ENCODE measurements around the gene MCF2L2. TPM values are rescaled to one million over a fixed set of nuclear protein-coding genes. Genes with fewer than 3 reads are reported as not detected.
A peak's percentile ranks its signal among the peaks of the same experiment; 100 is the strongest.
"Not testable (repeated sequence)": the region's sequence is repeated elsewhere in the genome, so short reads cannot be mapped to it uniquely, and the experiment has no call there.

Gene MCF2L2
- total RNA-seq, 1 donor, result 5.1 TPM

GRCh38 chr3:183185696-183186095 lies 242.7 kb downstream of the MCF2L2 start:
- peak in 2 of 3 donors; percentile 37 to 48 for DNase-seq (ENCODE audit: low read depth in 2 of 3, low spot score in 2 of 3)

- DNase-seq (ENCODE audit: low read depth in 2 of 3, low spot score in 2 of 3), result no peak
These were observed 245.4 kb downstream of the MCF2L2 start for GRCh38 chr3:183182732-183183610.

GRCh38 chr3:183182073-183182472 lies 246.3 kb downstream of the MCF2L2 start:
- no peak for DNase-seq (ENCODE audit: low read depth in 2 of 3, low spot score in 2 of 3)

- no peak for DNase-seq (ENCODE audit: low read depth in 2 of 3, low spot score in 2 of 3)
These were observed 246.8 kb downstream of the MCF2L2 start for GRCh38 chr3:183181606-183182005.

- DNase-seq (ENCODE audit: low read depth in 2 of 3, low spot score in 2 of 3), result no peak
These were observed 247.6 kb downstream of the MCF2L2 start for GRCh38 chr3:183180784-183181295.

DNA sequence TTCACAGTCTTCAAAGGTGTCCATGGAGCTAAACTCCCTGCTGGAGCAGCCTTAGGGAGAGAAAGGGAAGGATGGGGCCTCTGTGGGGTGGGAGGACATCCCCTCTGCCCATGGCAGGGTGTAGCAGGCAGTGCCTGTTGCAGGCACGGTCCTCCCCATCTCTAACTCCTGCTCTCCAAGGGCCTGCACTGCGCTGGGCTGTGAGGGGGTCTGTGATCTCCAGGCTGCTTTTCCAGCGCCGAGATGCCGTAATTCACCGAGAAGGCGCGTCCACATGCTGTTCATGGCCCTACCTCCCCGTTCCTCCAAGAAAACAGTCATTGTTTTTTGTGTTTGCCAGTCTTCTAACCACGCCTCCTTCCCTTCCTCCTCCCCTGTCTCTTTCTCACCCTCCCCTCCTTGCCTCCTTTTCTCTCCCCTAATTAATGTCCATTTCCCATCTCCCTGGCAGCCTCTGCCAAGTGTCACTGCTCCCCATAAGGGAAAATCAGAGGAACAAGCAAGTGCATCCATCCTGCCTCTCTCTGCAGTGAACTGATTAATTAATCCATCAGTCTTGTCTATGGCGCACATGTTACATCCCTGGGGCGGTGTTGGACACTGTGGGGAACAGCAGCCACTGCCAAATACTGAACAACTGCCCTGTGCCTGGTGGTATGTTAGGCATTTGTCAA lies 248.2 kb downstream of the MCF2L2 start:
- no peak for DNase-seq (ENCODE audit: low read depth in 2 of 3, low spot score in 2 of 3)

DNA sequence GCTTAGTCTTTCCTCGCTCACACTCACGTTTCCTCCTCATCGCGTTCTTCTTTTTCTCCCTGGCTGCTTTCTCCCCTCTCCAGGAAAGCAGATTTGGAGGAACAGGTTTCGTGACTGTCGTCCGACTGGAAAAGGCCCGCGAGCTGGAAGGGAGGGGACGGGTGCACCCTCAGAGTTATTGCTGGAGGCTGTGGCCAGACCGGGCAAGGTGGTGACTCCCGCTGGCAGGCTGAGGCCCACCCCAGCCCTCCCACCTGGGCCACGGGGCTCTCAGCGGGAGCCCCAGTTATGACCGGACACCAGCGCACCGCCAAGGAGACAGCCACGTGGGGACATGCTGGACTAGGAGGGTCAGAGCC lies 248.9 kb downstream of the MCF2L2 start:
- not testable (repeated sequence) for DNase-seq (ENCODE audit: low read depth in 2 of 3, low spot score in 2 of 3)

DNA sequence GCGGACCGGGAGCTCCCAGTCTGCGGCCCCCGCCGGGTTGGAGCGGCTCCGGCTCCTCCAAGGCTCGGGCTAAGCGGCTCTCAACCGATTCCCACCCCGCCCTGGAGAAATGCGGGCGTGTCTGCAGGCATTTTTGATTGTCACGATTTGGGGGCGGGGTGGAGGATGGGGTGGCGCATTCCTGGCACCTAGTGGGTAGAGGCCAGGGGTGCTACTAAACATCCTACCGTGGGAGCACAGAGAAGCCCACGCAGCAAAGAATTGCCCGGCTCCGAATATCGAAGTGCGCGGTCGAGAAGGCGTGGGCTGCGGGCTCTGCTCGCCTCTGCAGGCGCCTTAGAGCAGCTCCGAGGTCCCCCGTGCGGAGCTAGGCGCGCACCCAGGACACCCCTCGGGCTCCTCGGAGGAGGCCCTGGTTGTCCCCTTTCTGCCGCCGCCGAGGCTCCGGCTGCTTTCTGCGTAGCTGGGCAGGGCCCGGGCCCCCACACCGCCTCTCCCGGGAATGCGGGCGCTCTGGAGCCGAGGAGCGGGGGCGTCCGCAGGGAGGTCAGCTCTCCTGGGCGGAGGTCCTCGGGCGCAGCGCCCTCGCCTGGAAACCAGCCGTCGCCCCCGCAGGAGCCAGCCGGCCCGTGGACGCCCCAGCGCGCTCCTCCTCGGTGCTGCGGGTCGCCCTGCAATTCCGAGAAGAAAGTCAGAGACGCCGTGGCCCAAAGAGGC lies 249.4 kb downstream of the MCF2L2 start:
- peak in 2 of 3 donors; percentile 59 to 68 for DNase-seq (ENCODE audit: low read depth in 2 of 3, low spot score in 2 of 3)

DNA sequence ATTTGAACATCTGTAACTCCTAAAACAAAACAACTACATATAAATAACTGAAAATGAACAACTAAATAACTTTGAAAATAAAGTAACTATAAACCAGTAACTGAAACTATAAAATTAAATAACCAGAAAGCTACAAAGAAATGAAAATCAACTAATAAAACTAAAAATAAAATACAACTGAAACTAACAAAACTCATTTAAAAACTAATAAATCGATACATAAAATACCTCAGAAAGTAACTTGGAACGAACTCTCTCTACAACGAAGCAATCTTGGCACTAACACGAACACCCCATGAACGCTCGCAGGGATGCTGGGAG lies 249.9 kb downstream of the MCF2L2 start:
- DNase-seq (ENCODE audit: low read depth in 2 of 3, low spot score in 2 of 3), result no peak

- DNase-seq (ENCODE audit: low read depth in 2 of 3, low spot score in 2 of 3), result no peak
These were observed 256.3 kb downstream of the MCF2L2 start for GRCh38 chr3:183172051-183172639.

DNA sequence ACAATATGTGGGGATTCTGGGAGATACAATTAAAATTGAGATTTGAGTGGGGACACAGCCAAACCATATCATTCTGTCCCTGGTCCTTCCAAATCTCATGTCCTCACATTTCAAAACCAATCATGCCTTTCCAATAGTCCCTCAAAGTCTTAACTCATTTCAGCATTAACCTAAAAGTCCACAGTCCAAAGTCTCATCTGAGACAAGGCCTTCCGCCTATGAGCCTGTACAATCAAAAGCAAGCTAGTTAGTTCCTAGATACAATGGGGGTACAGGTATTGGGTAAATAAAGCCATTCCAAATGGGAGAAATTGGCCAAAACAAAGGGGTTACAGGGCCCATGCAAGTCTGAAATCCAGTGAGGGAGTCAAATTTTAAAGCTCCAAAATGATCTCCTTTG lies 260.4 kb downstream of the MCF2L2 start:
- DNase-seq (ENCODE audit: low read depth in 2 of 3, low spot score in 2 of 3), result not testable (repeated sequence)

DNA sequence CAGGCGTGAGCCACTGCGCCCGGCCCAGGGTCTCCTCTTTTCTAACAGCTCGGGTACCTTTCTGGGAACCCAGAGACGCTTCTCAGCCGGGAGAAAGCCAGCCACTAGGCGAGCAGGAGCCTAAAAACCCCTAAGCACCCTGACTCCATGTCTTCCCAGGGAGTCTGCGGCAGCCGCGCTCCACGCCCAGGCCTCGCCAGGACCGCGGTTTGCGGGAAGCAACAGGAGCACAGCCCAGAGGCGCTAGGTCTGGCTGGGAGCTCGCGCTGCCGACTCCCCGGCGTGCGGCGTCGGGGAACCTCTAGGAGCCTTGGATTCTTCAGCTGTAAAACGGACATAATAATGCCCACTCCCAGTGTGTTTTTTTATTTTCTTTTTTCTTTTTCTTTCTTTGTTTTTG lies 264.9 kb downstream of the MCF2L2 start:
- DNase-seq (ENCODE audit: low read depth in 2 of 3, low spot score in 2 of 3), result no peak

- DNase-seq (ENCODE audit: low read depth in 2 of 3, low spot score in 2 of 3), result peak in 2 of 3 donors; percentile 27 to 63
These were observed 266.7 kb downstream of the MCF2L2 start for GRCh38 chr3:183161552-183162336.

DNA sequence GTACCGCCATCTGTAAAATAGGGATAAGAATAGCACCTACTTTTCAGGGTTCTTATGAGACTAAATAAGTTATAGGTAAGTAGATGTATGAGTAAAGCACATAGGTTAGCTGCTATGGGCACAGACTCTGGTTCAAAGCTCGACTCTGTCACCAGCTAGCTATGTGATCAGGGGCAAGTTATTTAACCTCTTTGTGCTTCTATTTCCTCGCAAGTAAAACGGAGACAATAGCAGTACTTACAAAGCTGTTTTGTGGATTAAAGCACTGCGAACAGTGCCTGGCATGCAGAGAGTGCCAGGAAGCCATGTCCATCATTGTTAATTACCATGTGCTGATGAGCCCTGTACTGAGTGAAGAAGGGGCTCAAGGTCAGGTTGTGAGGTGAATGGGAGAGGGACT lies 267.8 kb downstream of the MCF2L2 start:
- DNase-seq (ENCODE audit: low read depth in 2 of 3, low spot score in 2 of 3), result no peak

DNA sequence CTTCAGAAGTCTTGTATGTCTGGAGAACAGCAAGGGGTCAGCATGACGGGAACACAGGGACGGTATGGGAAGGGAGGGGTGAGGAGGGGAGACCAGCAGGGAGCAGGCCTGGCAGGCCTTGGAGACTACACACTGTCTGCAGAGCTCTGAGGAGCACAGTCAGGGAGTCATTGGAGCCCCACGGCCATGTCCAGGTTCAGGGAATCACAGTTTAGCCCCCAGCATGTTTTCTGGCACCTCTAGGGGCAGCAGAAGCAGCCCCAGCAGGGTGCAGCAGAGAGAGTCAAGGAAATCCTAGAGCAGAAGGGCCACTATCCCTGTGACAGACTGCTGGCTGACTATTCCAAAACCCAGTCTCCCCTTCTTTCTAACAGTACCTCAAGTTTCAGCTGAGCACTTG lies 269.1 kb downstream of the MCF2L2 start:
- peak in 2 of 3 donors; percentile 21 to 36 for DNase-seq (ENCODE audit: low read depth in 2 of 3, low spot score in 2 of 3)

GRCh38 chr3:183158551-183159006 lies 269.8 kb downstream of the MCF2L2 start:
- DNase-seq (ENCODE audit: low read depth in 2 of 3, low spot score in 2 of 3), result no peak

DNA sequence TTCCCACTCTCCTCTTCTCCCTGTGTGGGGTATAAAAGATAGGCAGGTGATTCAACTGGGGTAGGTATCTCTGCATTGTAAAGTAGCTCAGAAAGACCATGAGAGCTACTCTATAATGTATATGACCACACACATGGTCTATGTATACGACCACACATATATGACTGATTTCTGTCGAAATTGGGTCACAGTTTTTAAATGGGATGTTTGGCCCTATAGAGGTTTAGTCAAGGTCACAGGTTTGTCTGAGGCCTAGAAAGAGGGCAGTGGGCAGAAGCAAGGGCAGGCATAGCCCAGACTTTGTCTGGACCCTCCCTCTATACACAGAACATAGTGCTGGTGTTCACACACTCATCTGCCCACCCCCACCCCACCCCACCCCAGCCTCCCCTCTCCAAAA lies 270.3 kb downstream of the MCF2L2 start:
- DNase-seq (ENCODE audit: low read depth in 2 of 3, low spot score in 2 of 3), result no peak

DNA sequence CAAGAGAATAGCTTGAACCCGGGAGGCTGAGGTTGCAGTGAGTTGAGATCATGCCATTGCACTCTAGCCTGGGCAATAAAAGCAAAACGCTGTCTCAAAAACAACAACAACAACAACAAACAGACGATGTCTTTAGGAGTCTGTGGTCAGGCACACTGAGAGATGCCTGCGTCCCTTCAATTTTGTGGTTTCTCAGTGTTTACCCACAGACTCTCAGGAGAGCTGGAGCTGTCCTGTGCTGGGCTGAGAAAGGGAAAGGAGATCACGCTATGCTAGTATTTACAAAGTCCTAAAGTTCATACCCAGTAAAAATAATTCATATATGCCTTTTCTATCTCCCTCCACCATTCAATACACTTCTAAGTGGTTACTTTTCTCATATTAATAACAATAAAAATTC lies 272.2 kb downstream of the MCF2L2 start:
- no peak for DNase-seq (ENCODE audit: low read depth in 2 of 3, low spot score in 2 of 3)

- DNase-seq (ENCODE audit: low read depth in 2 of 3, low spot score in 2 of 3), result no peak
These were observed 272.9 kb downstream of the MCF2L2 start for GRCh38 chr3:183155499-183155898.

Measured in hematopoietic multipotent progenitor cell (in vitro differentiated cells).